ENCODE data around the gene TMEM164.

The TMEM164 gene

GRCh38 chrX:110052303-110052702 lies 49.4 kb downstream of the TMEM164 start:
- H3K4me3 ChIP-seq (ENCODE audit: severe bottlenecking): no peak overlapping the region
- DNase-seq (ENCODE audit: low spot score) (no peak), ATAC-seq (ENCODE audit: low read depth) (no peak)
- no peaks in the 10 kb centered on the region for H3K4me1 ChIP-seq (ENCODE audit: insufficient read depth, poor library complexity, severe bottlenecking)
- H3K9me3 ChIP-seq (ENCODE audit: severe bottlenecking): no peaks in the 10 kb centered on the region
- H3K27me3 ChIP-seq (ENCODE audit: insufficient read depth, poor library complexity, severe bottlenecking): no peaks in the 10 kb centered on the region
- H3K36me3 ChIP-seq (ENCODE audit: low read depth): no peaks in the 10 kb centered on the region
- H3K27ac ChIP-seq (ENCODE audit: poor library complexity, severe bottlenecking): no peak overlapping the region
- TF ChIP-seq CTCF (IDR thresholded peaks at IDR 0.05; ENCODE audit: poor library complexity, severe bottlenecking): no peak

- Histone ChIP-seq H3K27ac (ENCODE audit: poor library complexity, severe bottlenecking) (no peak overlapping the region), H3K4me3 (ENCODE audit: severe bottlenecking) (no peak overlapping the region), H3K36me3 (ENCODE audit: low read depth) (no peaks in the 10 kb centered on the region), H3K27me3 (ENCODE audit: insufficient read depth, poor library complexity, severe bottlenecking) (no peaks in the 10 kb centered on the region), H3K9me3 (ENCODE audit: severe bottlenecking) (no peaks in the 10 kb centered on the region), H3K4me1 (ENCODE audit: insufficient read depth, poor library complexity, severe bottlenecking) (no peaks in the 10 kb centered on the region)
- ATAC-seq (ENCODE audit: low read depth) (no peak), DNase-seq (ENCODE audit: low spot score) (no peak)
- no peak for TF ChIP-seq CTCF (IDR thresholded peaks at IDR 0.05; ENCODE audit: poor library complexity, severe bottlenecking)
These were observed 50.5 kb downstream of the TMEM164 start for GRCh38 chrX:110053453-110053852.

GRCh38 chrX:110055616-110056015 lies 52.7 kb downstream of the TMEM164 start:
- no peak for ATAC-seq (ENCODE audit: low read depth)
- no peak for DNase-seq (ENCODE audit: low spot score)
- H3K27me3 ChIP-seq (ENCODE audit: insufficient read depth, poor library complexity, severe bottlenecking): no peaks in the 10 kb centered on the region
- H3K4me1 ChIP-seq (ENCODE audit: insufficient read depth, poor library complexity, severe bottlenecking): no peaks in the 10 kb centered on the region
- H3K4me3 ChIP-seq (ENCODE audit: severe bottlenecking): no peak overlapping the region
- no peak for TF ChIP-seq CTCF (IDR thresholded peaks at IDR 0.05; ENCODE audit: poor library complexity, severe bottlenecking)
- no peaks in the 10 kb centered on the region for H3K9me3 ChIP-seq (ENCODE audit: severe bottlenecking)
- no peaks in the 10 kb centered on the region for H3K36me3 ChIP-seq (ENCODE audit: low read depth)
- H3K27ac ChIP-seq (ENCODE audit: poor library complexity, severe bottlenecking): no peak overlapping the region

- H3K36me3 ChIP-seq (ENCODE audit: low read depth): no peaks in the 10 kb centered on the region
- H3K27me3 ChIP-seq (ENCODE audit: insufficient read depth, poor library complexity, severe bottlenecking): no peaks in the 10 kb centered on the region
- H3K4me3 ChIP-seq (ENCODE audit: severe bottlenecking): no peak overlapping the region
- H3K27ac ChIP-seq (ENCODE audit: poor library complexity, severe bottlenecking): no peak overlapping the region
- H3K9me3 ChIP-seq (ENCODE audit: severe bottlenecking): no peaks in the 10 kb centered on the region
- DNase-seq (ENCODE audit: low spot score): no peak
- H3K4me1 ChIP-seq (ENCODE audit: insufficient read depth, poor library complexity, severe bottlenecking): no peaks in the 10 kb centered on the region
- no peak for TF ChIP-seq CTCF (IDR thresholded peaks at IDR 0.05; ENCODE audit: poor library complexity, severe bottlenecking)
- no peak for ATAC-seq (ENCODE audit: low read depth)
These were observed 53.5 kb downstream of the TMEM164 start for GRCh38 chrX:110056419-110056818.

- no peaks in the 10 kb centered on the region for H3K36me3 ChIP-seq (ENCODE audit: low read depth)
- H3K27me3 ChIP-seq (ENCODE audit: insufficient read depth, poor library complexity, severe bottlenecking): no peaks in the 10 kb centered on the region
- no peak overlapping the region for H3K27ac ChIP-seq (ENCODE audit: poor library complexity, severe bottlenecking)
- ATAC-seq (ENCODE audit: low read depth) (no peak), DNase-seq (ENCODE audit: low spot score) (no peak)
- TF ChIP-seq CTCF (IDR thresholded peaks at IDR 0.05; ENCODE audit: poor library complexity, severe bottlenecking): no peak
- no peak overlapping the region for H3K4me3 ChIP-seq (ENCODE audit: severe bottlenecking)
- H3K9me3 ChIP-seq (ENCODE audit: severe bottlenecking): no peaks in the 10 kb centered on the region
- no peaks in the 10 kb centered on the region for H3K4me1 ChIP-seq (ENCODE audit: insufficient read depth, poor library complexity, severe bottlenecking)
These were observed 56.5 kb downstream of the TMEM164 start for GRCh38 chrX:110059410-110059809.

Data from RWPE2 (cell line).